Gastroesophageal sphincter (tissue), 3 donors: ENCODE data around the gene KLLN.

Experiments
- CTCF ChIP-seq, 4 experiments: fragments of 200-600 bp in 2 of 4; fragments of 450-650 bp in 2 of 4; sonication (generic) in 1 of 4; IDR thresholded peaks; one replicate each; pipeline ENCODE4 v1.5.1; 2017 to 2019; ENCODE audit warnings: antibody characterized with exemption in 4 of 4, mild to moderate bottlenecking in 2 of 4, moderate library complexity in 2 of 4
- POLR2A ChIP-seq, 2 donors: fragments of 450-650 bp; IDR thresholded peaks; one replicate each; pipeline ENCODE4 v1.6.1; 2017; ENCODE audit warnings: antibody characterized with exemption in 2 of 2, mild to moderate bottlenecking in 2 of 2, moderate library complexity in 1 of 2

DNA sequence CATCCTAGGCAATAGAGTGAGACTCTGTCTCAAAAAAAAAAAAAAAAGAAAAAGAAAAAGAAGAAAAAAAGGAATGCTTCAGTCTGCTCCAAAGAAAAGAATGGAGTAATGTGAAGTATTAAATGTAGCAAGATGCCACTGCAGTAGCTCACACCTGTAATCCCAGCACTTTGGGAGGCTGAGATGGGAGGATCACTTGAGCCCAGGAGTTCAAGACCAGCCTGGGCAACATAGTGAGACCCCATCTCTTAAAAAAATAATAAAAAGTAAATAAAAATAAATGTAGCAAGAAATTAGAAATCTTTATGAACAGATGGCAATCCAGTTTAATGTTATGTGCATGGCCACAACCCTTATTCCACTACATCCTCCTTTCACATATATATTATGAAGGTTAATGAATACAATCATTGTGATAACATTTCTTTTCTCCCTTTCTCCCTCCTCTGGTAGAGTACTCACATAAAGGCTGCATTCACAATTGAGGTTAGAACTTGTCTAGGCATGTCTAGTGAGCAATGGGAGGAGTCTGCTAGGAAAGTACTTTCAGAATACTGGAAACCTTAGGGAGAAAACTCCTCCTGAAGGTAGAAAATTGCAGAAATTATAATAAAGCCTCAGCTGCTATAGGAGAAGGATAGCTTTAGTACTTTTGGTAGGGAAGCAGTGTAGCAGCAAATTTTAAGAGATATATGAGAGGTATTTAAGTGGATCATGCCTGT is 20.4 kb downstream of the KLLN start:
- TF ChIP-seq POLR2A (IDR thresholded peaks at IDR 0.05) (no peak), CTCF (IDR thresholded peaks at IDR 0.05) (no peak)
